Measurements from ENCODE around the gene ARHGAP26.

The ARHGAP26 gene

DNA sequence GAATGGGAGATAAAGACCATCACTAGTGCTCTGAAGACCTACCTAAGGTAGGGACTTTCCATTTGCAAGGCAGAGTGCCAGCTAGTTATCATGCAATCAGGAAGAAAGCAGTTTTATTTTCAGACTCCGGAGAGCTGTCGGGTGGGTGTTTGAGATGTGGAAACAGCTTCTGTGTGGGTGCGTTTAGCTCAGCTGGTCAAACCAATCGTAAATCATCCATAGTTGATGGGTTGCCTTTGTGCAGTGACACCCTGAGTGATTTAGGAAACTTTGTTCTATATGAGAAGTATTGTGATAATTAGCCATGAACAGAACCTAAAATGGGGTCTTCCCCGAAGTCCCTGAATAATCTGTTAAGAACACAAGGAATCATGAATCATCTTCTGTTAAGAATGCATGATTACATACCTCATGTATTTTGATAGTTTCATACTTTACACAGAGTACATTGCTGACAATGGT, 284.3 kb downstream of the ARHGAP26 start:
- H3K4me3 ChIP-seq (ENCODE audit: low read depth, low read length) = peak overlapping the region; percentile 31
- TF ChIP-seq, protein P1, sequence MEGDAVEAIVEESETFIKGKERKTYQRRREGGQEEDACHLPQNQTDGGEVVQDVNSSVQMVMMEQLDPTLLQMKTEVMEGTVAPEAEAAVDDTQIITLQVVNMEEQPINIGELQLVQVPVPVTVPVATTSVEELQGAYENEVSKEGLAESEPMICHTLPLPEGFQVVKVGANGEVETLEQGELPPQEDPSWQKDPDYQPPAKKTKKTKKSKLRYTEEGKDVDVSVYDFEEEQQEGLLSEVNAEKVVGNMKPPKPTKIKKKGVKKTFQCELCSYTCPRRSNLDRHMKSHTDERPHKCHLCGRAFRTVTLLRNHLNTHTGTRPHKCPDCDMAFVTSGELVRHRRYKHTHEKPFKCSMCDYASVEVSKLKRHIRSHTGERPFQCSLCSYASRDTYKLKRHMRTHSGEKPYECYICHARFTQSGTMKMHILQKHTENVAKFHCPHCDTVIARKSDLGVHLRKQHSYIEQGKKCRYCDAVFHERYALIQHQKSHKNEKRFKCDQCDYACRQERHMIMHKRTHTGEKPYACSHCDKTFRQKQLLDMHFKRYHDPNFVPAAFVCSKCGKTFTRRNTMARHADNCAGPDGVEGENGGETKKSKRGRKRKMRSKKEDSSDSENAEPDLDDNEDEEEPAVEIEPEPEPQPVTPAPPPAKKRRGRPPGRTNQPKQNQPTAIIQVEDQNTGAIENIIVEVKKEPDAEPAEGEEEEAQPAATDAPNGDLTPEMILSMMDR (IDR thresholded peaks at IDR 0.05; ENCODE audit: low read depth, low read length, missing control alignments) = no peak
- peak; percentile 88 for DNase-seq (ENCODE audit: low read depth)

DNA sequence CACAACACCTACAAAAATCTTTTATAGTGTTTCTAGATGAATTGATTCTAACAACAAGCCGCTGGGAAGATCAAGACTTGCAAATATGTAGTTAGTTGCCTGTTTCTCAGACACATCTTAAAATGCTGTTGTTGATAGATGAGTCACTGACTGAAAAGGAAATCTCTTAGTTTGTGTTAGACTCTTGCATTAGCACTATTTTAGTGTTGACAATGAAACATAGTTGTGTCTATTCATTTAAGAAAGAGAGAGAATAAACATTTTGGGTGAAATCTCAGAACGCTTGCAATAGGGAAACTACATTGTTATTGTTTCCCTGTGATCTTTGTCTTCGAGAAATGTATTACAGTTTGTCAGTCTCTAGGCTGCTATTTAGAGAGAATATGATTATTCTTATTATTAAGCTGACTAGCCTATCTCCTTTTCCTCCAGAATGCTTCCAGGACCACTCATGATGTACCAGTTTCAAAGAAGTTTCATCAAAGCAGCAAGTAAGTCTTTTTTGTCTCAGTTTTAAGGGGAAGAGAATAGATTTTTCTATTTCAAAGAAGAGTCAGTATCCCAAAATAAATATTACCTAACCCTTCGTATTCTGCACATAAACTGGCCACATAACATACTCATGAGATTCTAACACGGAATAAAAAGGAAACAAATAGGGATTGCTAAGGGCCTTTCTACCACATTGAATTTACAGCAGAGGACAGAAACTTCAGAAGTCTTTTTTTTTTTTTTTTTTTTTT, 285.6 kb downstream of the ARHGAP26 start:
- peak overlapping the region; percentile 26; the same call in 1 of the 2 replicates for H3K4me3 ChIP-seq (ENCODE audit: low read depth, low read length)
- no peak for DNase-seq (ENCODE audit: low read depth)
- TF ChIP-seq, protein P1 (IDR thresholded peaks at IDR 0.05; ENCODE audit: low read depth, low read length, missing control alignments) = no peak

DNA sequence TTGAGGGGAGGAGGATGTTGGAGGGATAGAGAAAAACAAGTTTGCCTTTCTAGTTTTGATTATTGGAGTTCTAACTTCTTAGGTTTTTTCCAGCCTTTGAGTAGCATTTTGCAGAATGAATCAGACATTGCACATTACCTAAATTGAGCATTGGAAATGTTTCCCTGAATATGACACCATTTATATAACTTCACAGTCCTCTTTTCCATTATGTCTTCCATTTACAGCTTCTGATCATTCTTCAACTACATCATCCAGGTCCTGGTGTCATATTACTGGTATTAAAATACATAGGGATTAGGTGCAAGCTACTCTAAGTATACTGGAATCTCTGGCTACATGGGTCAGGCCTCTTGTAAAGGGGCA, 286.1 kb downstream of the ARHGAP26 start:
- TF ChIP-seq, protein P1 (IDR thresholded peaks at IDR 0.05; ENCODE audit: low read depth, low read length, missing control alignments) = no peak
- no peak for DNase-seq (ENCODE audit: low read depth)
- H3K4me3 ChIP-seq (ENCODE audit: low read depth, low read length) = peak overlapping the region; percentile 26

DNA sequence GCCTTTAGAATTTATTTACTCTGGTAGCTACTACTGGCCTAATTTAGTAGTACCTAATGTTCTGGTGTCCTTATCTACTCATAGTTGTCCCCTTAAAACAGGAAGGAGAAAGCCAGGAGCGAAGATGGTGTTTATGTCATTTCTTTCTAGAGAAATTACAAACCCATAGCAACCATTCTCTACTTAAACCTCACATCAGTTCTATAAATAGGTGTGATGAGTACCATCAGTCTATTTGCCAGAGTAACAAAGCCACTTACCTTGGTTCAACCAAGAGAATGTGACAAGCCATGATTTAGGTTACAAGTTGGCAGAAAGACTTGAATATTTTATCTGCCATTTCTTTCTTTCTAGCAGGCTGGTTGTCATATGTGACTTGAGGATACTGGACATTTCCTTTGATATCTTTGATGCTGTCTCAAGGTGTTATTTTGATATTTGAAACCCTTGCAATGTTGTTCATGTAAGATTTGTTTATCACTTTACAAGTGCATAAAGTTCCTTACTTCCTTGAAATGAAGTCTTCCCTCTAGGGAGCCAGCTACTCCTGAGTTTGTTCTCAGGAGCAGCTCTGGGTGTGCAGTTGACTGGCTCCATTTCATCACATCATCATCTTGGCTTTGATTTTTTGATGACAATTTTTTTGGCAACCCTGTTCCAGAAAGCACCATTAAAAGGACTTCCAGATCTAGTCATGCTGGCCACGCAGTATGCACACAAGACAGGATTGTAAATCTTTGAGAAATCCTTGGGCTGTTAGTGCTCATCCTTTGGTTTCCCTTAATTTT, 286.8 kb downstream of the ARHGAP26 start:
- TF ChIP-seq, protein P1 (IDR thresholded peaks at IDR 0.05; ENCODE audit: low read depth, low read length, missing control alignments) = no peak
- no peak for DNase-seq (ENCODE audit: low read depth)
- peak overlapping the region; percentile 26 for H3K4me3 ChIP-seq (ENCODE audit: low read depth, low read length)

DNA sequence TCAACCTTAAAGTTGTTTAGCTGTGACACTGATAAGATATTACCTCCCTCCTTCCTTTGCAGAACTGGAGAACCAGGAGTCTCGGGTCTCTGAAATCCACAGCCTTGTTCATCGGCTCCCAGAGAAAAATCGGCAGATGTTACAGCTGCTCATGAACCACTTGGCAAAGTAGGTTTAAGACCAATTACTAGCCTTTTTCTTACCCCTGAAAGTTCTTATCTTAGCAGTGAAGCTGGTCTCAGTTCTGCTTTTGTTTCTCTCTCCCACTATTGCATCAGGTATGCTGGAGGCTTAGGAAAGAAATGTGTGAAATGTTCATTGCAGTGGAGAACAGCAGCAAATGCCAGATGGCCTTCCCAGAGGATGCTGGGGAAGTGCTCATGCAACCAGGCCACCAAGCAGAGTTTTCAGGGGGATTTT, 287.4 kb downstream of the ARHGAP26 start:
- DNase-seq (ENCODE audit: low read depth) = no peak
- TF ChIP-seq, protein P1 (IDR thresholded peaks at IDR 0.05; ENCODE audit: low read depth, low read length, missing control alignments) = no peak
- peak overlapping the region; percentile 26 for H3K4me3 ChIP-seq (ENCODE audit: low read depth, low read length)

DNA sequence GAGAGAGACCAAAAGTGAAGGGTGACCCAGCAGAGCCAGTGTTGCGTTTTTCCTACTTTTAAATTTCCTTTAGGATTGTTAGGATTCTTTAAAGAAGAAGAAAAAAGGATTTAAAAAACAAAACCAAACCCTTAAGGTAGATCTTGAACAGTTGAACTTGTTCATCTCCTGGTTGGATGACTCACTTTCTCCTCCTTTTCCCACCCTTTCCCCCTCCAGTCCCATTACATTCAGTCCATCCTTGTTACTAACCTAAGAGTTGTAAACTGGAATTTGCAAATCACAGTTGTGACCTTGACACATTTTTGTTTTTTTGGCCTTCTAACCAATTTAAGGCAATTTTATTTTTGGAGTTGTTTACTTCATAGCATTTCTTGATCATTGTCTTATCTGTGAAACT, 289.2 kb downstream of the ARHGAP26 start:
- TF ChIP-seq, protein P1 (IDR thresholded peaks at IDR 0.05; ENCODE audit: low read depth, low read length, missing control alignments) = no peak
- DNase-seq (ENCODE audit: low read depth) = no peak
- no peak overlapping the region for H3K4me3 ChIP-seq (ENCODE audit: low read depth, low read length)
